WTC11 (cell line): ENCODE measurements around the gene RGL4. TPM values are rescaled to one million over a fixed set of nuclear protein-coding genes. Genes with fewer than 3 reads are reported as not detected.
"Not testable (repeated sequence)": the region's sequence is repeated elsewhere in the genome, so short reads cannot be mapped to it uniquely, and the experiment has no call there.

ENCODE experiments used
- ATAC-seq: fragments of 200-7000 bp; cut with Tn5 transposase; 2 replicates; pipeline ENCODE4 v1.10.0; 2021; ENCODE audit warnings: mild to moderate bottlenecking, moderate library complexity
- CTCF ChIA-PET: fragments of 300-600 bp; sonication (Branson Sonifier 250); formaldehyde crosslinking; loops from one replicate; lab custom pipeline; 2021; ENCODE audit warnings: antibody characterized with exemption; lab: Charles Lee
- POLR2A ChIA-PET: fragments of 350-600 bp; sonication (Branson Sonifier 250); formaldehyde crosslinking; loops from one replicate; lab custom pipeline; 2021; ENCODE audit warnings: antibody characterized with exemption; lab: Charles Lee
- DNase-seq: peaks from one replicate; pipeline ENCODE4 v3.0.0; 2021; ENCODE audit warnings: low spot score
- H3K27ac Mint-ChIP-seq: 2 replicates; pipeline ENCODE4 v1.8.0; 2021; ENCODE audit warnings: mixed read lengths
- H3K27me3 Mint-ChIP-seq: 2 replicates; pipeline ENCODE4 v1.8.0; 2021; ENCODE audit warnings: low read depth, mild to moderate bottlenecking, moderate library complexity, mixed read lengths
- H3K36me3 Mint-ChIP-seq: 2 replicates; pipeline ENCODE4 v1.8.0; 2021; ENCODE audit warnings: mixed read lengths
- H3K4me1 Mint-ChIP-seq: 2 replicates; pipeline ENCODE4 v1.8.0; 2022; ENCODE audit warnings: mixed read lengths
- H3K4me3 Mint-ChIP-seq: 2 replicates; pipeline ENCODE4 v1.8.0; 2021; ENCODE audit warnings: mild to moderate bottlenecking, moderate library complexity, mixed read lengths
- H3K9me3 Mint-ChIP-seq: 2 replicates; pipeline ENCODE4 v1.8.0; 2021; ENCODE audit warnings: mixed read lengths
- ETV6 ChIP-seq: sonication (generic); formaldehyde crosslinking; IDR thresholded peaks from 2 replicates; pipeline ENCODE4 v1.8.1; 2022; ENCODE audit warnings: mild to moderate bottlenecking, missing genetic modification reagents
- GTF2I ChIP-seq: fragments of 250-450 bp; sonication (Bioruptor Pico); conservative IDR thresholded peaks from 2 replicates; pipeline ENCODE4 v1.4.0; 2021; ENCODE audit warnings: mild to moderate bottlenecking
- JAZF1 ChIP-seq: fragments of 250-450 bp; sonication (Bioruptor Pico); IDR thresholded peaks from 2 replicates; pipeline ENCODE4 v1.9.0; 2021; ENCODE audit warnings: moderate library complexity, mild to moderate bottlenecking, inconsistent platforms
- MYBL2 ChIP-seq: sonication (generic); formaldehyde crosslinking; IDR thresholded peaks from 2 replicates; pipeline ENCODE4 v1.8.1; 2023; ENCODE audit warnings: mild to moderate bottlenecking, moderate library complexity, missing genetic modification reagents
- NR3C1 ChIP-seq: sonication (generic); formaldehyde crosslinking; conservative IDR thresholded peaks from 2 replicates; pipeline ENCODE4 v1.8.1; 2023; ENCODE audit warnings: low read depth, mild to moderate bottlenecking, missing genetic modification reagents
- SP1 ChIP-seq: sonication (generic); formaldehyde crosslinking; conservative IDR thresholded peaks from 2 replicates; pipeline ENCODE4 v1.8.1; 2022; ENCODE audit warnings: missing genetic modification reagents
- ZBTB21 ChIP-seq: sonication (generic); formaldehyde crosslinking; IDR thresholded peaks from 2 replicates; pipeline ENCODE4 v1.8.1; 2023; ENCODE audit warnings: mild to moderate bottlenecking, missing genetic modification reagents, borderline replicate concordance
- total RNA-seq: library from RNA; stranded (reverse); gene quantifications from 3 replicates; pipeline ENCODE4 v1.2.3, GENCODE V29; 2021
- TF ChIP-seq, protein P1 (sequence below): sonication (generic); formaldehyde crosslinking; IDR thresholded peaks from 2 replicates; pipeline ENCODE4 v1.8.1; 2023; ENCODE audit warnings: mild to moderate bottlenecking, missing genetic modification reagents, moderate library complexity
- TF ChIP-seq, protein P2 (sequence below): sonication (generic); formaldehyde crosslinking; IDR thresholded peaks from 2 replicates; pipeline ENCODE4 v1.8.0; 2022; ENCODE audit warnings: mild to moderate bottlenecking, missing genetic modification reagents
- TF ChIP-seq, protein P3 (sequence below): sonication (generic); formaldehyde crosslinking; IDR thresholded peaks from 2 replicates; pipeline ENCODE4 v1.8.0; 2023; ENCODE audit warnings: missing genetic modification reagents, mild to moderate bottlenecking, borderline replicate concordance

The RGL4 gene
- total RNA-seq, 1 experiment from 2014 or later, result not detected

DNA sequence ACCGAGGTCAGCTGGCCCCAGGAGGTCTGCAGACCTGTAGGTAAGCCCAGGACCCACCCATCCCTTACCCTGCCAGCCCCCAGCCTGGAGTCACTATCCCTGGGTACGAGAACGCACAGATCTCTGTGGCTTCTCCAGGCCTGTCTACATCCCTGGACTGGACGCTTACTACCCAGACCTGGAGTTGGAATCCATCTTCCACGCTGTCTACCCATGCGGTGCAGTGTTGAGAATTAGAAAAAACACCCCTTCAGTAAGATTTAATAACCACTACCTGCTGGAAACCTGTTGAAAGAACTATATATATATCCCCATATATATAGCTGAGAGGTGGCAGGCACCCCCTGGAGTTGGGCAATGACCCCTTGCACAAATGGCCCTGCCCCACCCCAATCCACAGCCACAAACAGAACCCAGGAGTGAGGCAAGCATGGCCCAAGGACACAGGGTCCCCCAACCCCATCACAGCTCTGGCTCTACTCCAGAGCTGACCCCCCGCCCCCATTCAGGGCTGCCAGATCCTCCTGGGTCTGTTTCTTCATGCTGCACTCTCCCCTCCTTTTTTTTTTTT lies 17.7 kb upstream of the RGL4 start (continued):
- no peak for TF ChIP-seq GTF2I (CRISPR knock-in tag)
- TF ChIP-seq JAZF1, result no peak
- TF ChIP-seq, protein P1, sequence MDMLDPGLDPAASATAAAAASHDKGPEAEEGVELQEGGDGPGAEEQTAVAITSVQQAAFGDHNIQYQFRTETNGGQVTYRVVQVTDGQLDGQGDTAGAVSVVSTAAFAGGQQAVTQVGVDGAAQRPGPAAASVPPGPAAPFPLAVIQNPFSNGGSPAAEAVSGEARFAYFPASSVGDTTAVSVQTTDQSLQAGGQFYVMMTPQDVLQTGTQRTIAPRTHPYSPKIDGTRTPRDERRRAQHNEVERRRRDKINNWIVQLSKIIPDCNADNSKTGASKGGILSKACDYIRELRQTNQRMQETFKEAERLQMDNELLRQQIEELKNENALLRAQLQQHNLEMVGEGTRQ (CRISPR knock-in tag), result no peak
- no peak for TF ChIP-seq MYBL2
- no peak for TF ChIP-seq ETV6 (CRISPR knock-in tag)
- no peak for TF ChIP-seq NR3C1
- no peak for TF ChIP-seq SP1 (CRISPR knock-in tag)
- TF ChIP-seq, protein P2, sequence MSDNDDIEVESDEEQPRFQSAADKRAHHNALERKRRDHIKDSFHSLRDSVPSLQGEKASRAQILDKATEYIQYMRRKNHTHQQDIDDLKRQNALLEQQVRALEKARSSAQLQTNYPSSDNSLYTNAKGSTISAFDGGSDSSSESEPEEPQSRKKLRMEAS (CRISPR knock-in tag), result no peak
- TF ChIP-seq, protein P3, sequence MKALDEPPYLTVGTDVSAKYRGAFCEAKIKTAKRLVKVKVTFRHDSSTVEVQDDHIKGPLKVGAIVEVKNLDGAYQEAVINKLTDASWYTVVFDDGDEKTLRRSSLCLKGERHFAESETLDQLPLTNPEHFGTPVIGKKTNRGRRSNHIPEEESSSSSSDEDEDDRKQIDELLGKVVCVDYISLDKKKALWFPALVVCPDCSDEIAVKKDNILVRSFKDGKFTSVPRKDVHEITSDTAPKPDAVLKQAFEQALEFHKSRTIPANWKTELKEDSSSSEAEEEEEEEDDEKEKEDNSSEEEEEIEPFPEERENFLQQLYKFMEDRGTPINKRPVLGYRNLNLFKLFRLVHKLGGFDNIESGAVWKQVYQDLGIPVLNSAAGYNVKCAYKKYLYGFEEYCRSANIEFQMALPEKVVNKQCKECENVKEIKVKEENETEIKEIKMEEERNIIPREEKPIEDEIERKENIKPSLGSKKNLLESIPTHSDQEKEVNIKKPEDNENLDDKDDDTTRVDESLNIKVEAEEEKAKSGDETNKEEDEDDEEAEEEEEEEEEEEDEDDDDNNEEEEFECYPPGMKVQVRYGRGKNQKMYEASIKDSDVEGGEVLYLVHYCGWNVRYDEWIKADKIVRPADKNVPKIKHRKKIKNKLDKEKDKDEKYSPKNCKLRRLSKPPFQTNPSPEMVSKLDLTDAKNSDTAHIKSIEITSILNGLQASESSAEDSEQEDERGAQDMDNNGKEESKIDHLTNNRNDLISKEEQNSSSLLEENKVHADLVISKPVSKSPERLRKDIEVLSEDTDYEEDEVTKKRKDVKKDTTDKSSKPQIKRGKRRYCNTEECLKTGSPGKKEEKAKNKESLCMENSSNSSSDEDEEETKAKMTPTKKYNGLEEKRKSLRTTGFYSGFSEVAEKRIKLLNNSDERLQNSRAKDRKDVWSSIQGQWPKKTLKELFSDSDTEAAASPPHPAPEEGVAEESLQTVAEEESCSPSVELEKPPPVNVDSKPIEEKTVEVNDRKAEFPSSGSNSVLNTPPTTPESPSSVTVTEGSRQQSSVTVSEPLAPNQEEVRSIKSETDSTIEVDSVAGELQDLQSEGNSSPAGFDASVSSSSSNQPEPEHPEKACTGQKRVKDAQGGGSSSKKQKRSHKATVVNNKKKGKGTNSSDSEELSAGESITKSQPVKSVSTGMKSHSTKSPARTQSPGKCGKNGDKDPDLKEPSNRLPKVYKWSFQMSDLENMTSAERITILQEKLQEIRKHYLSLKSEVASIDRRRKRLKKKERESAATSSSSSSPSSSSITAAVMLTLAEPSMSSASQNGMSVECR (CRISPR knock-in tag), result no peak

DNA sequence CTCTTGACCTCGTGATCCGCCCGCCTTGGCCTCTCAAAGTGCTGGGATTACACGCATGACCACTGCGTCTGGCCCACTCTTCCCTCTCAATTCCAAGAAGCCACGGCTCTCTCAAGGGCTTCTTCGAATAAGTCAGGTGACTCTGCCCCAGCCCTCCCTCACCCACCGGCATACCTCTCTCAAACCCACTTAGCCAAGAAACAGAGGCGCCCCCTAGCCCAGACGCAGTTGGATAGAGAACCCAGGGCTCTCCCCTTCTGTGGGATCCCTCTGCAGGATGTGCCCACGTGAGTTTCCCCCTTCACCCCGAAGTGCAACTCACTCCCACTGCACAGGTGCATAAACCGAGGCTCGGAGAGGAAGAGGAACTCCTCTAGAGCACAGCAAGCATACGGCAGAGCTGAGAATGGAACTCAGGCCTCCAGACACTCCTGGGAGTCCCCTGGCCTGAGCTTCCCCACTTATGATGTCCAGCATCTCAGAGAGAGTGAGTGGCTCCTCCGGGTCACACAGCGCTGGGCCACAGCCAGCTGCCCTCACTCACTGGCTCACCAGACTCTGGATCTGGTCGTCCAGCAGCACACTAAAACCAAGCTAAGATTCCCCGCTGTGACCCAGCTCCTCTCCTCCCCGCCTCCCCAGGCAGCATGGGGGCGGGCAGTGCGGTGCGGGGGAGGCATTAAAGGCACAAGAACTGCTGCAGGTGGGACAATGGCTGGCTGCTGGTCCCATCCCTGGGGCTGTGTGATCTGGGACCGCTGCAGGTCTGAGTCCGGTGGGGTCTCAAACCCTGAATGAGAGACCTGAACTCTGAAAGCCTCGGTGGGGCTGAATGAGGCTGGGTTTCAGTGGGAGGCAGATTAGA lies 16.8 kb upstream of the RGL4 start:
- peaks cover 24% of the 10 kb centered on the region for H3K4me1 Mint-ChIP-seq
- ChIA-PET POLR2A (no interaction called here), CTCF (interaction anchor here (0.7 to 1.1 kb wide), 3 partner anchors 42 to 176 kb away, joined by 3 to 4 read pairs (median 3); no protein-coding TSS in a partner anchor)
- DNase-seq, result peak; percentile 31
- H3K9me3 Mint-ChIP-seq, result no peaks in the 10 kb centered on the region
- no peak overlapping the region for H3K4me3 Mint-ChIP-seq
- H3K27me3 Mint-ChIP-seq, result no peaks in the 10 kb centered on the region
- H3K27ac Mint-ChIP-seq, result 0 out of 2 replicates have a peak overlapping the region, but pooled peaks have one; percentile 44
- peaks cover 2% of the 10 kb centered on the region; the same call in 1 of the 2 replicates for H3K36me3 Mint-ChIP-seq
- peak; percentile 45 for ATAC-seq
- TF ChIP-seq, protein P1 (CRISPR knock-in tag), result peak; percentile 46; the same call in 1 of the 2 replicates
- TF ChIP-seq ZBTB21 (CRISPR knock-in tag), result no peak
- TF ChIP-seq, all 79 proteins: peak for 1

DNA sequence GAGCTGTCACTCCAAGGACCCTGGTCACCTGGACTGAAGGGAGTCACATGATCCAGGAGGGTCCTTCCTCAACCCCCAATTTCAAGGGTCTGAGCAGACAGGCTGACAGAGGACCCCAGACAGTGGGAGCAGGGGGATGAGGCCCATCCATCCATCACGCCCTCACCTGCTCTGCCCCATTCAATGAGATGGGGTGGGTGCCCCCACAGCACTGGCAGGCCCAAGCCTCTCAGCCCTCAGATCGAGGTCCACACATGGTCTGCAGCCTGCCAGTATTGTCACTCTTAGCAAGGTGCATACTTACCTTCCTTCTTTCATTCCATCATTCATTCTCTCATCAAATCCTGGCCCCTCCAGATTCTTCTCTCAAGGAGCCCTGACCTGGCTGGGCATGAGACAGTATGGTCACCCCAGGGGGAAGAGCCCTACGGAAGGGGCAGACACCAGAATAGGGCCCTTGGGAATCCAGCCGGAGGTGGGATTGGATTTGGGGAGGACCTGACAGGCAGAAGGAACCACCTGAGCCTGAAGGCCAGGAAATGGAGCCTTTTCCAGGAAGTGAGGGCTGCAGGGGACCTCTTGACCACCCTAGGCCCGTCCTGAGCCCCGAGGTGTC lies 15.8 kb upstream of the RGL4 start:
- CTCF ChIA-PET, result interaction anchor here (0.7 to 1.1 kb wide), 2 partner anchors 52 to 175 kb away, joined by 3 to 4 read pairs; no protein-coding TSS in a partner anchor
- DNase-seq, H3K27ac Mint-ChIP-seq, H3K9me3 Mint-ChIP-seq, ATAC-seq, H3K36me3 Mint-ChIP-seq, H3K4me3 Mint-ChIP-seq, POLR2A ChIA-PET, H3K27me3 Mint-ChIP-seq: not testable (repeated sequence)
- H3K4me1 Mint-ChIP-seq, result peaks cover 24% of the 10 kb centered on the region
